Measurements from ENCODE around the gene VEGFC.

The VEGFC gene

DNA sequence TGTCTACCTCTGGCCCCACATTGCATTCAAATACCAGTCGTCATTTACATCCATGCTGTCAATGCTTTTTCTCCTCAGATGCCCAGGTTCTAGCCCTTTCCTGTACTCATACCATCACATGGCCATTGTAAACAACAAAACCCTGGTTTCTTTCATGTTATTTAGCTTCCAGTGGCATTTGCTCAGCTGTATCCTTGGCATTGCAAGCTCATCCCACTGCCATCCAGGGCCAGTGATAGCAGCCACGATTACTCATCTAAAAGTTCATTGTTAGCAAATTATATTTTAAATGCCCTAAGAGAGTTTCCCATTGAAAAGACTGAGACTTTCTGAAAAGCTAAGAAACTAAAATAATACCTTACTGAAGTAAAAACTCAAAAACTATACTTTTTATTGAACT is 34.0 kb downstream of the VEGFC start:
- DNase-seq = no peak

DNA sequence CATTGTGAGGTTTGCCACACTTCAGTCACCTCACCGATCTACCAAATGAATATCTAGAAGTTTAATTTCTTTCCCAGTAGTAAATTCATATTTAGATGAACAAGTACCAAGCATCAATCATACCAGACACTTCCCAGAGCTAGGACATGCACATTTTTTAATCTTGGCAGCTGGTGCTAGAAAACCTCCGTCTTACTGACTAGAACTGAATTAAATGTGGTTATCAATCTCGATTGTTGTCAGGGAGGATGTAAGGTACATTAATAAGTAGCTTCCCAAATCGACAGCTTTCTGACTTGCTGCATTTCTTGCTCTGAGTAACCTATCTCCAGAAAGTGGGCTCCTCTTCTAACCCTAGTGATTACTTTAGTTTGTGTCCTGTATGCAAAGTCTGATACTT is 34.4 kb downstream of the VEGFC start:
- DNase-seq = no peak

DNA sequence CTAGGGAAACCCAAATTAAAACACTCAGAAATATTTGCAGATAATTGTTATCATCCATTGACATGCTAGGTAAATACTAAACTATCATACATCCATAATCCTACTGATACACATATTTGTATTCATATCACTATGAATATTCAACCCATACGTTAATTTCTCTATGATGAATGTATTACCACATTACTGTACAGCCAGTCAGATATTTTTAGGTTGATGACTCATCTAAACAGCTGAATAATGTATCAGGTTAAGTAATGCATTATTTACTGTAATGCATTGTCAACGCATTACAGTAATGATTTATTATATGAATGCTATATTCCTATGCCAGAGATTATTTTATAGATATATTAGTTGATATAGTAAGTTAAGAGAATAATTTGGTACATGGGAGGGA is 37.1 kb downstream of the VEGFC start:
- DNase-seq = no peak

DNA sequence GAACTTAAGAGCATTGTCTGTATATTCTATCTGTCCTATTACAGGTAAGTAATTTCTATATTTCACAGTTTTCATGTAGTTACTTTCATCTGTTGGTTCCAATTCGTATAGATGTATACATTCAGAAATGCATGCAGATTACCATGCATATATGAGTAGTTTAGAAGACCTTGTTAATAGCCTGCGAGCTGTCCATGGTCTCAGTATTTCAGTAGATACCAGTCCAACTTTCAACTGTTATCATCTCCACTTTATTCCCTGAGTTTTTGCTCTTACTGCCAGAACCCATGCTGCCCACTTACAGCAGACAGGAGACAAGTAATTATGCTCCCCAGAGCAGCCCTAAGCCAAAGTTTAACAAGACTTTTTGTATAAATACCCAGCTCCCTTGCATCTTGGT is 37.7 kb downstream of the VEGFC start:
- DNase-seq = no peak

DNA sequence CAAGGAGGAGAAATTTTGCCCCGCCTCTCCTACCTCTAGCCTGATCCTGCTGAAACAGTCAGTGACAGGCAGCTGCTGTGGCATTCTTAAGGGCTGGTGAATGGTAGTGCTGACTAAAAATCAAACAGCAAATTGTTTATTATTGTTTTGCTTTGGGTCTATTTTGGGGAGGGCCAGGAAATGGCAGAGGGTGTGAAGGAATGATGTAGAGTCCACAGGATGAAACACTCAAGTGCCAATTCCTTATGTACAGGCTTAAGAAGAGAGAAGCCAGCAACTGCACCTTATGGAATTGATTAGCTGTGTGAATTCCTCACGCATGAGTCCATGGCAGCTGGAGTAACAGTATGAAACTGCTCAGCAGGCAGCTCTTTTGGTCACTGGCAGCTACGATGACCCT is 39.7 kb downstream of the VEGFC start:
- no peak for DNase-seq

DNA sequence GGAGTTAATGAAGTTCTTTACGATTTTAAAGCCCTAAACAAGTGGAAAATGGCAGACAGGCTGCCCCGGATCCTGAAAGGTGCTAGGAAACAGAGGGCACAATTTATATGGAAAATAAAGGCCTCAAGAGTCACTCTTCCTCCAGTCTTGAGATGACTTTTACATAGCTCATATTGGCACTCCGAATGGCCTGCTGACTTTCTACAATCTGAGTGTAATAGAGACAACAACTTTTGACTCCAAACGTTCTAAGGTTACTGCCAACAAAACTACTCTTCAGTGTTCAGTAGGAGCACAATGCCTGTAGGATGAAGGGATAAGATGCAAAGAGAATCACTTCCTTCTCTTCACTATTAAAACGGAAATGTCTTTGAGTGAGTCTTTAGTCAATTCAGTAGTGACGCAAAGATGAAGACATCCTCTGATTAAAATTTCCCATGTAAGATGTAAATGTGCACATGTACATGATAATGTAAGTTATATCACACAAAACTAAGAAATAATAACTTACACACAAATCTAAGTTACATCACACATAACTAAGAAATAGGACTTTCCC is 40.5 kb downstream of the VEGFC start:
- no peak for DNase-seq

DNA sequence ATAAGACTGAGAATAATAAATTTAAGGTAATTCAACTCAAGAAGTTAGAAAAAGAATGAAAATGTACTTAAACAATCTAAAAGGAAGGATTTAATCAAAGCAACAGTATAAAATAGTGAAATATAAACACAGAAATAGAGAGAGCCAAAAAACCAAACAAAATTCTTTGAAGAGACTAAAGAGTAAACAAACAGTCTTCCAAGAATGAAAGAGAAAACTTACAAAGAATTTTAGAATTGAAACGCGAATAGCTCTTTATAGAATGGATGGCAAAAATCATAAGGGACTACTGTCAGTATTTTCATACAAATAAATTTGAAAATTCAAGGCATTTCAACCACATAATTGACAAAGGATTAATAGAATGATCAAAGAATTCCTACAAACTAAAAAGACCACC is 41.7 kb downstream of the VEGFC start:
- no peak for DNase-seq

DNA sequence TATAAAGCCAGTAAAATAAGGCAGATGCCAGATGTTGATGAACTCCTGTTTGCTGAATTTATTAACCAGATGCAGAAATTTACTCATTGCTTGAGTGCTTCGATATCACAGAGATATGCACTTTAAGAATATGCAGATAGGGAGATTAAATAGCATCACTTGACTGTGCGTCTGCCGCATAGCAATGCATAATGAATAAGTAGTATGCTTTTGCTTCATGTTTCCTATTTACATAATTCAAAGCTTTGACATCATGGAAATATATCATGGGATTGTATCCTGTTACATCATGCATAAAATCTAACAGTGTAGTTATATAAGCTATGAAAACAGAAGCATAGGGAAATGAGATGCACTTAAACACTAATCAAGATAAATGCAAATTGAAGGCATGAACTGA is 45.9 kb downstream of the VEGFC start:
- DNase-seq = no peak

DNA sequence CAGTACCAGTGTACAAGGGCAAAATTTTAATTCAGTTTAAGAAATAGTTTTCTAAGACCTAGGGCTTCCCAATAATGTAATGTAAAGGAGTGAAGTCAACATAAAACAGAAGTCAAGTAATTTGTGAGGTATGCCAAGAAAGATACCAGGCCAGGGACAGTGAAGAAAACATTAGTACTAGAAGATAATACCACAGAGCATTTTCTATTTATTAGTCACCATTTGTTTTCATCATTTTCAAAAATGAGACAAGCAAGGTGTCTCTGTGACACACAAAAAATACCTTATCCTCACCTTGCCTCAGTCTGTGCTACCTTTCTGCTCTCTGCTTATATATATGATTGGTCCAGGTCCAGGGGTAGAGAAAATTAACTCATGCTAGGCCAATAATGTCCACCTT is 46.8 kb downstream of the VEGFC start:
- no peak for DNase-seq

DNA sequence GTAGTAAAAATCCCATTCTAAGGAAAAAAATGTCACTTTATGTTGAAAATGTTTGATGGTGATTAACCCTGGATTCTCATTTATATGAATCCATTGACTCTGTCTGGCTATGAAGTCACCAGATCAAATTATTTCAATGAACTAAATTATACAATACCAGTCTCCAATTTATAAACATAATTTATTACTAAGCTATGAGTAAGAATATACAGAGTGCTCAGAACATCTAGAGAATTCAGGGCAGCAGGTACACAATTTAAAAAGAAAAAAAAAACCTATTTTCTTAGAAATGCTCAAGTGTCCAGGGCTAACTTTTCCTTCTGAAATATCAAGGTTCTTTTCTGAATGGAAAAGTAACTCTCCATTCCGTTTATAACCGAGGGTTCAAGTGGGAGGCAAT is 48.6 kb downstream of the VEGFC start:
- DNase-seq = no peak

DNA sequence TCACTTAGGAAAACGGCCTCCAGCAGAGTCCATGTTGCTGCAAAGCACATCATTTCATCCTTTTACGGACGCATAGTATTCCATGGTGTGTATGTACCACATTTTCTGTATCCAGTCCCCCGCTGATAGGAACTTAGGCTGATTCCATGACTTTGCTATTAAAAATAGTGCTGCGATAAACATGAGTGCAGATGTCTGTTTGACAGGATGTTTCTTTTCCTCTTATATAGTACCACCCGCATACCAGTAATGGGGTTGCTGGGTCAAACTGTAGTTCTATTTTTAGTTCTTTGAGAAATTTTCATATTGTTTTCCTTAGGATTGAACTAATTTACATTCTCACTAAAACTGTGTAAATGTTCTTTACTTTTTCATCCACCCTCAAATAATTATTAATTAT is 50.5 kb downstream of the VEGFC start:
- no peak for DNase-seq

DNA sequence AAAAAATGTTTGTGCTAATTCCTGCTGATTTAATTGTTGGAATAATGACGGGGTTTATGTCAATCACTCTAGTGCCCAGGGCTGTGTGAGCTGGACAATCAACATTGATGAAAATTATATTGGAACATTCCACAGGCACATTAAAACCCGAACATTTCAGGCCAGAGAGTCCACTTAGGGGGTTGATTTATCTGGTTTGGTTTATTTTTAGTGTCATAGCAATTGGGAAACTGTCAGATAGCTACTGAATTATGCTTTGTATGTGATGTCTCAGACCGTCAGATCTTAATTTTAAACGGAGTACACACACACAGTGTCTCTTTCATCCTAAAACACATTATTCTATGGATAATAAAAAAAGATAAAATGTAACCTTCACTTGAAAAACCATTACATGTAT is 51.5 kb downstream of the VEGFC start:
- no peak for DNase-seq

DNA sequence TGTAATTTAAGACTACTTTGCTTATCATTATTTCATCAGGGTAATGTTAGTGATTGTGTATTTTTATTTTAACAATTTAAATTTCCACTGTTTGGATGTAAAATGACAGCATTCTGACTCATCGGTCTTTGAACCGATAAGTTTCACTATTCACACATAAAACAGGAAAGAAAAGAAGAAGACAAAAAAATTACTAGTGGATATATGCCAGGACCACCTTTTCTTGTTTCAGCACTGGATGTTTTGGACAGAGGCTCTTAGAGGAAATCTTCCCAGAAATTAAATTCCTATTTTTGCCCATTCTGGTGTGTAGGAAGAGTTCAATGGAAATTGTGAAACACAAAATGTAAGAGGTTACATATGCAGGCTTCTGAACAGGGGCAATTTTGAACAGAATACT is 57.4 kb downstream of the VEGFC start:
- DNase-seq = no peak

DNA sequence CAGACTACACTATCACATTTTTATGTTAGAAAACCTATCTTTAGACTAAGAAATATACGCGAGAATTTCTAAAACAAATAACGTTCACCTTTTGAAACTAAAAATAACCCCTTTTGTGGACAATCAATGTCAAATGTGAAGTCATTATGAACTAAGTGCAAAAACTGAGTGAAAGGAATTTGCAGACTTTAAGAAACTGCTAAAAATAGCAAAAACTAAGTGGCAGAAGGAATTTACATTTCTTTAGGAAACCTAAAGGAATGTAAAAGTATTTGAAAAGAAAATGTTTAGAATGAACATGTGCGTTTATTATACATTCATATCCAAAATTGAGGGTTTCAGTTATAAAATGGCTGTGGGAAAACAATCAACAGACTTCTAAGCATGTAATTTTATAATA is 58.3 kb downstream of the VEGFC start:
- DNase-seq = no peak

DNA sequence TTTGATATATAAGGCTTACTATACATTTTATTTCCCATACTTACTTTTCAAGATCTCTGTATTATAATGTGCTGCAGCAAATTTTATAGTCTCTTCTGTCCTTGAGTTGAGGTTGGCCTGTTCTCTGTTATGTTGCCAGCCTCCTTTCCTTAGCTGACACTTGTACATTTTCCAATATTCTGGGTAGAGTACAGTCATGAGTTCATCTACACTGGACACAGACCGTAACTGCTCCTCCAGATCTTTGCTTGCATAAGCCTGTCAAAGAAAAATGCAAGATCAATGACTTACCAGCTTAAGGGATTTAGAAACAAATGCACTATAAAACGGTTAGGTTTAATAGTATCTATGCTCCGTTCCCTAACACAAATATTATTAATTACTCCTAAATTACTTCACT is 63.2 kb downstream of the VEGFC start:
- no peak for DNase-seq

DNA sequence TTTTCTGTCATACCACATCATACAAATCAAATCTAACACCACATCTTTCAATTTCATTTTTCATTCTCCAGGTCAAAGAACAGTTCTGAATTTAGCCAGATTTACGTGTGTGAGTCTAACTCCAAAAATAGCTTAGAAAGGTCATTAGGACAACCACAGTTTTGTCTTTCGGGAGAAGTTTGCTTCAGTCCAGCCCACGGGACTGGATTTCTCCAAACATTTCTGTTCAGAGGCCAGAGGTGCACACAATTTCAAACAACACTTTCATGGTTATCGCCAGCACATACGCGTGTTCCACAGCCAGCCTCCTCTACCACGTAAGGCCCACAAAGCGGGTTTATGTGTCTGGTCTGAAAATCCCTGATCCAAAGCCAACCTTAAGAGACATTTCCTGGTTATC is 65.9 kb downstream of the VEGFC start:
- DNase-seq = no peak

DNA sequence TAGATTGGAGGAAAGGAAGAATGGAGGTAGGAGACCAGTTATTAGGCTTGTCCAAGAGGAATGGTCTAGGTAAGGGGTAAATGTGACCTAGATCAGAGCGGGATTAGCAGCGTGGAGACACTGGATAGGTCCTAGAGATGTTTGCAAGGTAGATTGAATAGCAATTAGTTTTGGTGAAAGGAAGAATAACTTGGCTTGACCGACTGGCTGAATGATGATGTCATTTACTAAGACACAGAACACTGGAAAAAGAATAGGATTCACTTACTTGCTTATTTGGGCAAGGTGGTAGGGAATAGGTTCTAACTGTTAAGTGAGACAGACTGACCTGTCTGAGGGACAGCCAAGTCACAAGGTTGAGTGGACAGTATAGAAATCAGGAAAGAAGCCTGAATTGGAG is 71.3 kb downstream of the VEGFC start:
- DNase-seq = no peak

DNA sequence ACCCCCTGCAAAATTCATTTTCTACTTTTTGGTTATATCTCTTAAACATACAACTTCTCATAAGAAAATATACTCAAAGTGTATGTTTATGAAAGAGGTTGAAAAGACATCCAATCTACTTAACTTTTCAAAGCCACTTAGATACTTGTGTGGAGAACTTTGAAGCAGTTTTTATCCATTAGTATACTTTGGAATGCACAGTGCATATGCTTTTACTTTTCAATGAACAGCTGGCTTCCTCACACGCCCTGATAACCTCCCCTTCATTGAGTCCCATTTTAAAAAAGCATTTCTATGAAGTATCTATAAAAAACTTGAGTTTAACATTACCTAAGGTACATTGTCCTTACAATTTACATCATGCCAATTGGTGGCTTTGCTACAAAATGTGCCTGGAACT is 73.8 kb downstream of the VEGFC start:
- DNase-seq = no peak

DNA sequence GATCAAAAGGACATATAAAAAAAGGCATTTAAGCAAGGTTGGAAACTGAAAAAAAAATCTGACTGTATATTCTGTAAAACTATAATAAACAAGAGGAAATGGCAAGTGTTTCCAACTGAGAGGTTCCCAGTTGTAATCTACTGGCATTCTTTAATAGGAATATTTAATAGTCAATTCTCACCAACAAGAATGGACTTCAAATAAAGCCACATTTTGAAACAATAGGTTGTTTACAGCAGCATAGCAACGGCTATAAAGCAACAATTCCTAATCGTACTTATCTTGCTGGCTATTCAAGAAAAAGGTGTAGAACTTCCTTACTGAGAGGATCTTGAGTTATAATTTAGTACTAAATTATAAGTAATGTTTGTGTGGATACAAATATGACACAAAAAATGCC is 75.5 kb downstream of the VEGFC start:
- DNase-seq = no peak

DNA sequence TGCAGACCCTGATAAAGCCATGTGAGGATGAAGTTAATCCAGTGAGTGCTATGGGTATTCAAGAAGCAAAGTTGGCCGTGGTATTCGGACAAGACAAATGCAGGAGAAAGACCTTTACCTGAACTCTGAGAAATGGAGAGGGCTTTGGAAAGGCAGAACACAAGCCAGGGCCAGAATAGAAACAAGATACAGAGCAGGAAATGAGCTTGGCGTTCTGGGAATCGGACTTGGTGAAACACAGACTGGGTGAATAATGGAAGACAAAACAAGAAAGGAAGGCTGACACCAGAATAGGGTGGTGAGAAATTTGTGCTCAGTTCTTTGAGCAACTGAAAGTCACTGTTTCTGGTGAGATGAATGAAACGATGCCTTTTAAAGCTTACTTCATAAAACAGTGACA is 83.3 kb downstream of the VEGFC start:
- no peak for DNase-seq

DNA sequence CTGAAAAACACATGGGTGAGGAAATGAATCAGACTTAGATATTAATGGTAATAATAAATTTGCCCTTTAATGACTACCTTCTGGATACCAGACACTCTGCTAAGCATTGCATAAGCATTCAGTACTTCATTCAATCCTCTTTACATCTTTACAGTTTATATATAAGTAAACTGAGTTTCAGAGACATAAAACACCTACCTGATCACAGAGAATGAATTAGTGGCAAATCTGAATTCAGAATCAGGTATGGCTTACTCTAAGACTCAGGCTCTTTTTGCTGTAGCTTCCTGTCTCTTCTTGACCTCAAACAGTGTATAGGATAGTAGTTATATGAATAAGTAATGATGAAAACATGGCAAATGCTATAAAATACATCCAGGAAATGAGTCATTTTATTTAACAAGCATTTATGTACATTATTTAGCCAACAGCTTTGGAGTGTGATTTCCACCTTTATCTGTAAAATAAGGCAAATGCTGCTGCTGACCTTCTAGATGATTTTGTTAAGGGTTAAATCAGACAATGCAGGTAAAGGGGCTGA is 83.9 kb downstream of the VEGFC start:
- no peak for DNase-seq

DNA sequence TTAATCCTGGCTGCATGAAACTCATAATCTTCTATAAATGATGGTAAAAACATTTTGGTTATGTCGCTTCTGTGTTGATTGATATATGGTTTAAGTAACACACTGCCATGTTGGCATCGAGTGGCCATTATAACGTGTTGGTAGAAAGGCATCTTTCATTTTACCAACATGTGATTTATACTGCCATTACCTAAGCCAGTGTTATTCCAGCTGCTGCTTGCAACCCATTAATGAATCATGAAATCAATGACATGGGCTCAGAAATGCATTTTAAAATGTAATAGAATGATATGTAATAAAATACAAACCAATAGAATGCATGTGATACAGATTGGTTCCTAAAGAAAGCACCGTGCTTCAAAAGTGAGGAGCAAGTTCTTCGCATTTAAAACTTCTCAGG is 102.0 kb downstream of the VEGFC start:
- DNase-seq = no peak

DNA sequence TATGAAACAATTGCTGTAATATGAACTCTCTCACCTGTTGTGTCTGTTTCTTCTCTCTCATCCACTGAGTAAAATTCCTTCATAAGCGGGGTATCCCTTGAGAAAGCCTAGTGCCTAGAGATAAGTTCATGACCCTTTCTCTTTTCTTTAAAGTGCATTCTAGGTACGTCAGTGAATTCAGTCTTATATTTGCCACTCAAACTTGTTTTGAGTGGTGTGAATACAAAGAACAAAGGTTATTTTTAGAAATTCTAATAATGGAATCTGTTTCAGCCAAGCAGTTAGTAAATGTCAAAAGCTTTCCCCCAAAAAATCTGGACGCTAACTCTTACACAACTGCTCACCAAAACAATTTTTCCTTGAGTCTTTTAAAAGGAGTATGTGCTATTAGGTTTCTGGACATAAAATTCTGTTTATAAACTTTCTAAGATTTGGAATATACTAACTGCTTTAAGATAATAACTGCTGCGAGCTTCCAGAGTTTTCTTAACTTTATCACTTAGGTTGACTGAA is 112.0 kb downstream of the VEGFC start:
- DNase-seq = no peak

DNA sequence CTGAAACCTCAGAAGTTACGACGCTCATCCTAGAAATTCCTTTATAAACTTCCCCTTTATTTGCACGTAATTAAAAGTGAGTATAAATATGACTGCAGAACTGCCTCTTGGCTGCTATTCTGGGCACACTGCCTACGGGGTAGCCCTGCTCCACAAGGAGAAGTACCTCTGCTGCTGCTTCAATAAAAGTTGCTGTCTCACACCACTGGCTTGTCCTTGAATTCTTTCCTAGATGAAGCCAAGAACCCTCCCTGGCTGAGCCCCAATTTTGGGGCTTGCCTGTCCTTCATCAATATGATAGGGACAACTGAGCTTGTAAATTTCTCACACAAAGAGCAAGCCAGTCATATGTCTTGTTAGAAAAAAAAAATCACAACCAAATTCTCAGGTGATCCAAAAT is 115.8 kb downstream of the VEGFC start:
- DNase-seq = no peak

DNA sequence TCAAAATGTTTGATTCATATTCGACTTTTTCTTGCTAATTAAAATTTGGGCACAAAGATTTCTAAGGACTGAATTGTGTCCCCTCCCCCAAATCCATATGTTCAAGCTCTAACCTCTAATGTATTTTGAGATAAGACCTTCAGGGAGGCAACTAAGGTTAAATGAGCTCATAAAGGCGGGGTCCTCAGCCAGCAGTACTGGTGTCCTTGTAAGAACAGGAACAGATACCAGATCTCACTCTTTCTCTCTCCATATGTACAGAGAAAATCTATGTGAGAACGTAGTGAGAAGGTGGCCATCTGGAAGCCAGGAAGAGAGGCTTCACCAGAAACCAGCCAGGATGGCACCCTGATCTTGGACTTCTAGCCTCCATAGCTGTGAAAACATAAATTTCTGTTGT is 116.9 kb downstream of the VEGFC start:
- no peak for DNase-seq

DNA sequence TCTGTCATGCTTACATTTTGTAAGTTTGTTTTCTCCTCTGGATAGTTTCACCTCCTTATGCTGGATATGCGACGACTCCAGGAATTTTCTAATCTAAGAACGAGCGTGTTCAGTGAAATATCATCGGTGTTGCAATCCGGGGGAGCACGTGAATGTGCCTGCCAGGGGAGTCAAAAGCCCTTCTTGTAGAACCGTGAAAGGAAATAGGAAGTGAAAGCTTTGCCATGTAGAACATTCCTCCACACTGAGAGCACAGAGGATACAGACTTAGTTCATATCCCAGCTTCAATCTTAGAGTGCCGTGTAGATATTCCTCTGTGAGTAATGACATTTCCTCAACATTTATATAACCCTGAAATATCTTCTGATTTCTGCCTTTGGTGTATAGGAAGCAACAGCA is 121.2 kb downstream of the VEGFC start:
- no peak for DNase-seq
